Fibroblast of lung (primary cell): ENCODE results near the gene MAMDC4.

Experiments
- EZH2 ChIP-seq: IDR thresholded peaks from 2 replicates; pipeline ENCODE4 v1.5.1; 2012; ENCODE audit warnings: low read length, control low read depth, mild to moderate bottlenecking; ENCODE audit errors: missing control alignments
- TF ChIP-seq, protein P1 (sequence below), 2 donors: IDR thresholded peaks in 1 of 2; conservative IDR thresholded peaks in 1 of 2; 1 replicate in 1 of 2; 2 replicates in 1 of 2; pipeline ENCODE4 v1.5.1; 2011 to 2012; ENCODE audit warnings: low read length in 2 of 2, control low read depth in 1 of 2, inconsistent platforms in 1 of 2, low read depth in 1 of 2, mild to moderate bottlenecking in 1 of 2

- TF ChIP-seq, protein P1, sequence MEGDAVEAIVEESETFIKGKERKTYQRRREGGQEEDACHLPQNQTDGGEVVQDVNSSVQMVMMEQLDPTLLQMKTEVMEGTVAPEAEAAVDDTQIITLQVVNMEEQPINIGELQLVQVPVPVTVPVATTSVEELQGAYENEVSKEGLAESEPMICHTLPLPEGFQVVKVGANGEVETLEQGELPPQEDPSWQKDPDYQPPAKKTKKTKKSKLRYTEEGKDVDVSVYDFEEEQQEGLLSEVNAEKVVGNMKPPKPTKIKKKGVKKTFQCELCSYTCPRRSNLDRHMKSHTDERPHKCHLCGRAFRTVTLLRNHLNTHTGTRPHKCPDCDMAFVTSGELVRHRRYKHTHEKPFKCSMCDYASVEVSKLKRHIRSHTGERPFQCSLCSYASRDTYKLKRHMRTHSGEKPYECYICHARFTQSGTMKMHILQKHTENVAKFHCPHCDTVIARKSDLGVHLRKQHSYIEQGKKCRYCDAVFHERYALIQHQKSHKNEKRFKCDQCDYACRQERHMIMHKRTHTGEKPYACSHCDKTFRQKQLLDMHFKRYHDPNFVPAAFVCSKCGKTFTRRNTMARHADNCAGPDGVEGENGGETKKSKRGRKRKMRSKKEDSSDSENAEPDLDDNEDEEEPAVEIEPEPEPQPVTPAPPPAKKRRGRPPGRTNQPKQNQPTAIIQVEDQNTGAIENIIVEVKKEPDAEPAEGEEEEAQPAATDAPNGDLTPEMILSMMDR (conservative IDR thresholded peaks at IDR 0.05 in 1 of 2, IDR thresholded peaks at IDR 0.05 in 1 of 2; ENCODE audit: low read depth in 1 of 2, low read length in 2 of 2) = no peak
- no peak for TF ChIP-seq EZH2
Measured at GRCh38 chr9:136827794-136828473, 24.2 kb upstream of the MAMDC4 start.
